Effector memory CD8-positive, alpha-beta T cell (primary cell): ENCODE data around the gene ZNF786.
"Not testable (repeated sequence)": the region's sequence is repeated elsewhere in the genome, so short reads cannot be mapped to it uniquely, and the experiment has no call there.

Source experiments
- ATAC-seq: fragments of 150-1000 bp; cut with Tn5 transposase; replicated peaks from 2 replicates; pipeline ENCODE4 v1.10.0; 2021; ENCODE audit warnings: mild to moderate bottlenecking, moderate library complexity
- DNase-seq, 3 experiments: peaks; one replicate each; pipeline ENCODE4 v3.0.0; 2021
- H3K27ac Mint-ChIP-seq, 2 donors: one replicate each; pipeline ENCODE4 v1.8.0; 2022; ENCODE audit warnings: mild to moderate bottlenecking in 2 of 2, mixed read lengths in 2 of 2, moderate library complexity in 2 of 2
- H3K27me3 Mint-ChIP-seq, 2 donors: one replicate each; pipeline ENCODE4 v1.8.0; 2022; ENCODE audit warnings: mixed read lengths in 2 of 2
- H3K36me3 Mint-ChIP-seq: one replicate; pipeline ENCODE4 v1.8.0; 2022; ENCODE audit warnings: mild to moderate bottlenecking, moderate library complexity, mixed read lengths; ENCODE audit not compliant: insufficient read depth
- H3K4me1 Mint-ChIP-seq, 2 donors: one replicate each; pipeline ENCODE4 v1.8.0; 2022; ENCODE audit warnings: low read depth in 2 of 2, mixed read lengths in 2 of 2
- H3K4me3 Mint-ChIP-seq, 2 donors: one replicate each; pipeline ENCODE4 v1.8.0; 2022; ENCODE audit warnings: mild to moderate bottlenecking in 2 of 2, mixed read lengths in 2 of 2, moderate library complexity in 2 of 2
- H3K9me3 Mint-ChIP-seq, 2 donors: one replicate each; pipeline ENCODE4 v1.8.0; 2022; ENCODE audit warnings: mixed read lengths in 2 of 2

The ZNF786 gene

DNA sequence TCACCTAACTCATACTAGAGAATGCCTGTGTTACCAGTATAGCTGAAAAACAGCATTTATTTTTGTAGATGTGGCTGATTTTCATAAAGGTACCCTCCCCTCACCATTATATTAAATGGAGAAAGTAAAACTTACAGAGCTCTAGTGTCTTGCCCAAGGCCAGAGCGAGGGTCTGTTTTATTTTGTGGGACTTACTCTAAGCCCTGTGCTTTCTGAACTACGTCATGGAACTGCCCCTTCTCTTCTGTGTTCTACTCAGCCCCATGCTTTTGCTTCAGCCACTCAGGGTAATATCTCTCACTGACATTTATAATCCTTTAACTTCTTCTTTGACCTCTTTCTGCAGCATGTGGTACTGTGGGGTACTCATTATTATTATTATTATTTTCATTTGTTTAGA, 10.3 kb upstream of the ZNF786 start:
- Mint-ChIP-seq H3K4me1 (no peaks in the 10 kb centered on the region), H3K27me3 (no peaks in the 10 kb centered on the region)

DNA sequence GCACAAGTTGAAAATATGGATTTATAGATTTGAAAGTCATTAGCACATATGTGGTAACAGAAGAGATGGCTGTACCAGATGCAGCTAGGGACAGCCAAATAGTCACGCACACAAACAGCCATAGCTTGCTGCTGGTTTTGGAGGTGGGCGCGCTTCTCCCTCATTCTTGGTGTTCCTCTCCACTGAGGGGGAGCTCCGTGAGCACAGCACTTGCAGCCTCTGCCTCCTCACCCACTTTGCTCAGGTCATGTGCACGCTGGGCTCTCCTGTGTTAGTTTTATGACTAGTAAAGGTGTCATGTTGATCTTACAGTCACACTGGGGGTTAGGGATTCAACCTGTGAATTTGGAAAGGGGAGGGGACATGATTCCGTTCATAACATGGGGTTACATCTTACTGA, 8.5 kb upstream of the ZNF786 start:
- Mint-ChIP-seq H3K36me3 (no peaks in the 10 kb centered on the region), H3K4me1 (no peaks in the 10 kb centered on the region), H3K4me3 (no peak overlapping the region), H3K27ac (no peak overlapping the region), H3K9me3 (no peaks in the 10 kb centered on the region), H3K27me3 (no peaks in the 10 kb centered on the region)
- ATAC-seq, result no peak
- no peak for DNase-seq

More for the DNA sequence above, 10.3 kb upstream of the ZNF786 start:
- no peaks in the 10 kb centered on the region for H3K9me3 Mint-ChIP-seq
- no peak for DNase-seq
- H3K36me3 Mint-ChIP-seq, result no peaks in the 10 kb centered on the region
- no peak overlapping the region for H3K27ac Mint-ChIP-seq
- no peak overlapping the region for H3K4me3 Mint-ChIP-seq
- no peak for ATAC-seq

DNA sequence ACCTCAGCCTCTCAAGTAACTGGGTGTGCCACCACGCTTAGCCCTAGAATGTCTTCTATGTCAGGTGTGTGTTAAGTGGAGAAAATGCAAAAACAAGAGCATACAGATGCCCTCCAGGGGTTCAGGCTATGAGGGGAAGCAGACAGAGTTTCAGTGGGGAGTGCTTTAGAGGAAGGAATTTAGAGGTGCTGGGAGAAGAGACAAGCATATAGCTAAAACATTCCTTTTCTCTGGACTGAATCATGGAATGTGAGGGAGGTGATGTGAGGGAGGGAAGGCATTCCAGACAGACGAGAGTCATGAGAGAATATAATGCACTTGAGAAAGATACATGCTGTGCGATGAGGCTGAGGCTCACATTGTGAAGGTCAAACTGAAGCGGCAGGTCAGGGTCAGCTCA, 6.6 kb upstream of the ZNF786 start:
- Mint-ChIP-seq H3K27ac (no peak overlapping the region), H3K36me3 (no peaks in the 10 kb centered on the region), H3K9me3 (no peaks in the 10 kb centered on the region), H3K4me3 (no peak overlapping the region), H3K4me1 (no peaks in the 10 kb centered on the region), H3K27me3 (no peaks in the 10 kb centered on the region)
- DNase-seq (no peak), ATAC-seq (no peak)

DNA sequence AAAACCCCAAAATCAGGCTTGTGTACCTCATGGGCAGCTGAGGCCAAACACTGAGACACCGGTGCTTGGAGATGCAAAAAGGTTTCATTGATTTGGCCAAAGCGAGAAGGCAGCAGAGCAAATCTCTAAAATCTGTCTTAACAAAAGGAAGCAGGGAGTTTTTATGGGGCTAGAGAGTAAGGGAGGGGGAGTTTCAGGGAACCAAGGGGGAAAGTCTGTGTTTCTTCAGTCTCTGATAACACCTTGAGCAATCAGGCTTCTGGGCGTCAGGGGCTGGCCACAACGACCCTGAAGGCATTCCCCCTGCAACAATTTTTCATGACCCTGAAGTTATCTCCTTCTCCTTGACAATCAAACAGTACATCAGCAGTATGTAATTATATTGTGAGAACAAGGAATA, 2.7 kb upstream of the ZNF786 start:
- DNase-seq (no peak), ATAC-seq (no peak)
- Mint-ChIP-seq H3K9me3 (no peaks in the 10 kb centered on the region), H3K4me1 (peaks cover 12 to 15% of the 10 kb centered on the region in 2 donors), H3K27ac (no peak overlapping the region), H3K4me3 (no peak overlapping the region), H3K27me3 (no peaks in the 10 kb centered on the region), H3K36me3 (peaks cover 15% of the 10 kb centered on the region)

DNA sequence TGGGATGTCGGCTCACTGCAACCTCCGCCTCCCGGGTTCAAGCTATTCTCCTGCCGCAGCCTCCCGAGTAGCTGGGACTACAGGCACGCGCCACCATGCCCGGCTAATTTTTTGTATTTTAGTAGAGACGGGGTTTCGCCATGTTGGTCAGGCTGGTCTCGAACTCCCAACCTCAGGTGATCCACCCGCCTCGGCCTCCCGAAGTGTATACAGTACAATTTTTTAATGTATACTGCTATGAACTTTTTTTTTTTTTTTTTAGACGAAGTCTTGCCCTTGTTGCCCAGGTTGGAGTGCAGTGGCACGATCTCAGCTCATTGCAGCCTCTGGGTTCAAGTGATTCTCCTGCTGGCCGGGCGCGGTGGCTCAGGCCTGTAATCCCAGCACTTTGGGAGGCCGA, 1.7 kb upstream of the ZNF786 start:
- H3K27me3 Mint-ChIP-seq, H3K9me3 Mint-ChIP-seq, ATAC-seq, DNase-seq: not testable (repeated sequence)
- Mint-ChIP-seq H3K4me3 (peak overlapping the region; percentile 88 to 99), H3K4me1 (peaks cover 14 to 19% of the 10 kb centered on the region in 2 donors), H3K27ac (peak overlapping the region; percentile 25 to 97), H3K36me3 (peaks cover 15% of the 10 kb centered on the region)

DNA sequence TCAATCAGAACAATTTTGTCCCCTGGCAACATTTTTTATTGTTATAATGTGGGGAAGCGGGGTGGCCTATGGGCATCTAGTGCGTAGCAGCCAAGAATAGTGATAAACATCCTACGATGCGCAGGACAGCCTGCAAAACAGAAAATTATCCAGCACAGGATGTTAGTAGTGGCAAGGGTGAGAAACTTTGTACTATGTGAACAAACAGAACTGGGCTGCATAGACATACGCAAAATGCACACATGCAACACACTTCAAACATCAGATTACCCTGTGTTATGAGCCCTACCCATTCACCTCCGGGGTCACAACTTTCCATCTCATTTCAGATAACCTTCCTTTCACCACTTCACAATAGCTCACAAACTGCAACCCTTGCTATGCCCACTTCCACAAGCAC, 3.1 kb downstream of the ZNF786 start:
- H3K36me3 Mint-ChIP-seq, result peaks cover 23% of the 10 kb centered on the region
- H3K27me3 Mint-ChIP-seq, result no peaks in the 10 kb centered on the region
- H3K4me1 Mint-ChIP-seq, result peaks cover 15 to 27% of the 10 kb centered on the region in 2 donors
- DNase-seq (peak in 1 of 3 experiments; percentile 15), ATAC-seq (no peak)
- H3K9me3 Mint-ChIP-seq, result no peaks in the 10 kb centered on the region
- H3K4me3 Mint-ChIP-seq, result no peak overlapping the region
- peak overlapping the region in 1 of 2 donors; percentile 84 for H3K27ac Mint-ChIP-seq

DNA sequence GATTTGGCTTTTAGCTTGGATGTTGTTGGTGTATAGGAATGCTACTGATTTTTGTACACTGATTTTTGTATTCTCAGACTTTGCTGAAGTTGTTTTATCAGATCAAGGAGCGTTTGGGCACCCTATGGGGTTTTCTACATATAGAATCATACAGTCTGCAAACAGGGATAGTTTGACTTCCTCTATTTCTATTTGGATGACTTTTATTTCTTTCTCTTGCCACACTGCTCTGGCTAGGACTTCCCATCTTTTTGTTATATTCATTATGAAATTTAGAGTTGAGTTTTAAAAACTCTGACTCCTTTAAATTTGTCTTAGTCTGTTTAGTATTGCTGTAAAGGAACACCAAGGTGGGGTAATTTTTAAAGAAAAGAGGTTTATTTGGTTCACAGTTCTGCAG, 4.7 kb downstream of the ZNF786 start:
- Mint-ChIP-seq H3K27me3 (no peaks in the 10 kb centered on the region), H3K4me1 (peaks cover 13 to 22% of the 10 kb centered on the region in 2 donors), H3K27ac (peak overlapping the region; percentile 71 to 84), H3K9me3 (no peaks in the 10 kb centered on the region), H3K36me3 (peaks cover 19% of the 10 kb centered on the region), H3K4me3 (no peak overlapping the region)
- DNase-seq (no peak), ATAC-seq (no peak)

DNA sequence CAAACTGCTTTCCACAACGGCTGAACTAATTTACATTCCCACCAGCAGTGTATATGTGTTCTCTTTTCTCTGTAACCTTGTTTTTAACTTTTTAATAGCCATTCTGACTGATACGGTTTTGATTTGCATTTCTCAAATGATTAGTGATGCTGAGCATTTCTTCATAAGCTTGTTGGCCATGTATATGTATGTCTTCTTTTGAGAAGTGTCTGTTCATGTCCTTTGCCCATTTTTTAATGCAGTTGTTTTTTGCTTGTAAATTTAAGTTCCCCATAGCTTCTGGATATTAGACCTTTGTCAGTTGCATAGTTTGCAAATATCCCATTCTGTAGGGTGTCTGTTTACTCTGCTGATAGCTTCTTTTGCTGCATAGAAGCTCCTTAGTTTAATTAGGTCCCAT, 6.1 kb downstream of the ZNF786 start:
- ATAC-seq (no peak), DNase-seq (no peak)
- no peaks in the 10 kb centered on the region for H3K9me3 Mint-ChIP-seq
- H3K4me3 Mint-ChIP-seq, result no peak overlapping the region
- no peaks in the 10 kb centered on the region for H3K27me3 Mint-ChIP-seq
- H3K27ac Mint-ChIP-seq, result peak overlapping the region in 1 of 2 donors; percentile 8
- peaks cover 16% of the 10 kb centered on the region for H3K36me3 Mint-ChIP-seq
- peaks cover 6 to 21% of the 10 kb centered on the region in 2 donors for H3K4me1 Mint-ChIP-seq

DNA sequence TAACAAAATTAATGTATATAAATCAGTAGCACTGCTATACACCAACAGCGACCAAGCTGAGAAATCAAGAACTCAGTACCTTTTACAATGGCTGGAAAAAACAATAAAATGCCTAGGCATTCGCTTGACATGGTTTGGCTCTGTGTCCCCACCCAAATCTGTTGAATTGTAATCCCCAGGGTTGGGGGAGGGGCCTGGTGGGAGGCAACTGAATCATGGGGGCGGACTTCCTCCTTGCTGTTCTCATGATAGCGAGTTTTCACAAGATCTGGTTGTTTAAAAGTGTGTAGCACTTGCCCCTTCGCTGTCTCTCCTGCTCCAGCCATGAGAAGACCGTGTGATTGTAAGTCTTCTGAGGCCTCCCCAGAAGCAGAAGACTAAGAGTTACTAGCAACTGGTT, 8.6 kb downstream of the ZNF786 start:
- ATAC-seq (no peak), DNase-seq (no peak)
- H3K4me3 Mint-ChIP-seq, result no peak overlapping the region
- no peaks in the 10 kb centered on the region for H3K27me3 Mint-ChIP-seq
- H3K36me3 Mint-ChIP-seq, result peaks cover 18% of the 10 kb centered on the region
- no peaks in the 10 kb centered on the region for H3K9me3 Mint-ChIP-seq
- peaks cover 1 to 19% of the 10 kb centered on the region in 2 donors for H3K4me1 Mint-ChIP-seq
- no peak overlapping the region for H3K27ac Mint-ChIP-seq

DNA sequence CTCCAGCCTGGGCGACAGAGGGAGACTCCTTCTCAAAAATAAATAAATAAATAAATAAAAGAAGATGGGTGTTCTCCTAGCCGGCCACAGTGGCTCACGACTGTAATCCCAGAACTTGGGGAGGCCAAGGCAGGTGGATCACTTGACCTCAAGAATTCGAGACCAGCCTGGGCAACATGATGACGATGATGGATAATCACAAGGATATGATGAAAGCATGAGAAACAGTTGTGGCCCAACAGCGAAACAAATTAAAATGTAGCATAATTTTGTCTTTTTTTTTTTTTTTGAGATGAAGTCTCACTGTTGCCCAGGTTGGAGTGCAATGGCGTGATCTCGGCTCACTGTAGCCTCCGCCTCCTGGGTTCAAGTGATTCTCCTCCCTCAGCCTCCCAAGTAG, 12.9 kb downstream of the ZNF786 start:
- Mint-ChIP-seq H3K9me3 (no peaks in the 10 kb centered on the region), H3K4me1 (peaks cover 0 to 15% of the 10 kb centered on the region in 2 donors), H3K27me3 (no peaks in the 10 kb centered on the region), H3K27ac (no peak overlapping the region), H3K4me3 (no peak overlapping the region), H3K36me3 (peaks cover 21% of the 10 kb centered on the region)
- DNase-seq (no peak), ATAC-seq (no peak)

DNA sequence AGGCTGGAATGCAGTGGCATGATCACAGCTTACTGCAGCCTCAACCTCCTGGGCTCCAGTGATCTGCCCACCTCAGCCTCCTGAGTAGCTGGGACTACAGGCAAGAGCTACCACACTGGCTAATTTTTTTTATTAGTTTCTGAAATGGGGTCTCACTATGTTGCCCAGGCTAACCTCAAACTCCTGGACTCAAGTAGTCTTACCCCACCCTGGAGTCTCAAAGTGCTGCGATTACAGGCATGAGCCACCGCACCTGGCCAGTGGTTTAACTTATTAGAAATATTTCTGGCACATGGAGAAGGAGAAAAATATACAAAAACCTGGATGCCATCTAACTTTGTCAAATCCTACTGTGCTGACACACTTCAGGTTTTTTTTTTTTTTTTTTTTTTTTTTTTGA, 15.2 kb downstream of the ZNF786 start:
- Mint-ChIP-seq H3K36me3 (peaks cover 35% of the 10 kb centered on the region), H3K4me3 (no peak overlapping the region), H3K27me3 (no peaks in the 10 kb centered on the region), H3K27ac (no peak overlapping the region), H3K9me3 (no peaks in the 10 kb centered on the region), H3K4me1 (peaks cover 3 to 9% of the 10 kb centered on the region in 2 donors)
- no peak for ATAC-seq
- no peak for DNase-seq

DNA sequence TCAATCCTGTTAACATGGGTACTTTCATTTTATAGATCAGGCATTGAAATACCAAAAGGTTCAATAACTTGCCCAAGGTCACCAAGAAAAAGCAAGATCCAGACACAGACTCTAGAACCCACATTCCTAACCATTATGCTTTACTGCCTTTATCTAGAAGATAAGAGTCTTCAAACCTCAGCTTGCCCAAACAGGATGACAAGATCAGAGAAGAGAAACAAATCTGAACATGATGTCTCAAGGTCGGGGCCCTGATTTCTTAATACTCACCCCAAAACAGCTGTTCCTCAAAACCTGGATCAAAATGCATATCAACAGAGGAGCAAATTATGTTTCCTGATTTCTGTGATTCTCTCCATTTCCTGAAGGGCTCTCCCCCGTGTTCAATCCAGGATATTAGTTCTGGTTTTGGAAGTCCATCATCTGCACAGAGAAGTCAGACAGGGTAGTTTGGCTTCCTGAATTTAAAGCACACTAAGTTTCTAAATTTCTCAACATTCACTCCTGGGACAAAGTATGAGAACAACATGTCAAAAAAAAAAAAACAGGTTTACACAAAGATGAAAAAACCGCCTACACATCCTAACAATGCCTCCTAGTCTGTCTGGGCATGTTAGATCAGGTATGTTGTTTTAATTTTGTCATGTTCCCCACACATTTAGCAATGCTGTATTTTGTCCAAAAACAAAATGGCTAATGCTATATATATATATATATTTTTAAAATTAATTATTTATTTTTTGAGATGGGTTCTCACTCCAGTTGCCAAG, 16.2 kb downstream of the ZNF786 start:
- Mint-ChIP-seq H3K9me3 (no peaks in the 10 kb centered on the region), H3K27me3 (no peaks in the 10 kb centered on the region), H3K4me1 (peaks cover 3 to 7% of the 10 kb centered on the region in 2 donors), H3K4me3 (no peak overlapping the region), H3K27ac (peak overlapping the region in 1 of 2 donors; percentile 59), H3K36me3 (peaks cover 40% of the 10 kb centered on the region)
- DNase-seq (no peak), ATAC-seq (no peak)

DNA sequence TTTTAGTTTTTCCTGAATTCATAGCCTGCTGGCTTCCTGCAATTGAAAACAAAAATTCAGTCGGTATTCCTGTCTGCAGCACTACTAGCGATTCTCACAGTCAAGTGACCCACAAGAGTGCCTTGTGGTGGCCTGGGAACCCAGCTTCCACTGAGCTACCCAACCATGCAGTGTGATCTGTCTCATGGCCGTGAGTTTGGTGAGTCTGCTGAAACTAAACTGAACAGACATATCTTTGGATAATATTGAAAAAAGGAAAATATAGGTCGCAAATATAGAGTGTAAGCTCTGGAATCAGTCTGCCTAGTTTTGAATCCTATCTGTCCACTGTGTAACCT, 18.1 kb downstream of the ZNF786 start:
- DNase-seq (no peak), ATAC-seq (no peak)
- no peaks in the 10 kb centered on the region for H3K9me3 Mint-ChIP-seq
- peak overlapping the region in 1 of 2 donors; percentile 66 for H3K4me3 Mint-ChIP-seq
- H3K4me1 Mint-ChIP-seq, result peaks cover 3 to 7% of the 10 kb centered on the region in 2 donors
- H3K36me3 Mint-ChIP-seq, result peaks cover 39% of the 10 kb centered on the region
- peak overlapping the region; percentile 46 to 84 for H3K27ac Mint-ChIP-seq
- no peaks in the 10 kb centered on the region for H3K27me3 Mint-ChIP-seq

DNA sequence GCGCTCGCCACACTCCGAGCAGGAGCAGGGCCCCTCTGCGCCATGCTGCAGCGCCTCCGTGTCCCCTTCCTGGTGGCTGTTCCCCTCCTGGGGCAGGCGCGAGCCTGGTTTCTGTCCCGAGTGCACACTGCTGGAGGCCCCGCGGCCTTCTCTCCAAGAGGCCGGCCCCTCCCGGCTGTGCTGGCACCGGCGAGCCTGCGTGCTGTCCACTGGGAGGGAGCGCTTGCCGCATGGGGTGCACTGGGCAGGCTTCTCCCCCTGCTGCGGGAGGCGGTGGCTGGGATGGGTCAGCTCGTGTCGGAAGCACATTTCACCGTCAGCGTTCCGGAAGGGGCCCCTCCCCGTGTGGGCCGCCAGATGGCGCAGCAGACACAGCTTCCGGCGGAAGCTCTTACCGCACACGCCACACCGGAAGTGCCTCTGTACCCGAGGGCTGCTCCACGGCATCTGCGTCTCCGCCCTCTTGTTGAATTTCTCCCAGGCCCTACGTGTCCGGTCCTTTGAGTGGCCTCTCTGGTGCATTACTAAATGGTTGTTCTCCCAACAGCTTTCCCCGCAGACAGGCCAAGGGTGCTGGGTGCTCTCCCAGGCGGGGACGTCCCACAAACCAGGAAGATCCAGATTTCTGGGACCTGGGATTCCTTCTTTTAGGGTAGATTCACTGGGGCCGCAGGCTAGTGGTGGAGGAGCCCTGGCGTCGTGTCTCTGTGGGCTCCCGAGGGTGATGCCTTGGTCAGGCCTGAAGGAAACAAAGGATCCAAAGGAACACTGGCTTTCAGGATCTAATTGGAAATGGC, 18.7 kb downstream of the ZNF786 start:
- Mint-ChIP-seq H3K9me3 (no peaks in the 10 kb centered on the region), H3K27me3 (no peaks in the 10 kb centered on the region), H3K36me3 (peaks cover 39% of the 10 kb centered on the region), H3K4me3 (peak overlapping the region; percentile 54 to 66), H3K27ac (peak overlapping the region; percentile 10 to 84), H3K4me1 (peaks cover 3% of the 10 kb centered on the region in 2 donors)
- DNase-seq, result peak; percentile 43 to 62 (median 54)
- ATAC-seq, result peak; percentile 96
